IMR-90 (cell line): ENCODE measurements around the gene ATXN10. TPM values are rescaled to one million over a fixed set of nuclear protein-coding genes. Genes with fewer than 3 reads are reported as not detected.
"Not testable (repeated sequence)": the region's sequence is repeated elsewhere in the genome, so short reads cannot be mapped to it uniquely, and the experiment has no call there.

Experiments
- ATAC-seq: fragments of 200-7000 bp; cut with Tn5 transposase; 2 replicates; pipeline ENCODE4 v1.9.1; 2020; ENCODE audit warnings: low read depth, mild to moderate bottlenecking, moderate library complexity
- BruUV-seq: library from RNA; stranded (reverse); fragments of 400-500 nt; replicated peaks from 2 replicates; lab custom pipeline; 2021; lab: Mats Ljungman, UMichigan
- CTCF ChIA-PET: fragments of 300-600 bp; formaldehyde crosslinking; extraction: SDS; loops from one replicate; lab custom pipeline; 2021; ENCODE audit warnings: antibody characterized with exemption; lab: Yijun Ruan, JAX
- POLR2A ChIA-PET: fragments of 300-600 bp; sonication (Branson Sonifier 250); formaldehyde crosslinking; loops from one replicate; lab custom pipeline; 2022; ENCODE audit warnings: antibody characterized with exemption; ENCODE audit not compliant: unreplicated experiment; lab: Charles Lee
- DNase-seq: peaks from one replicate; pipeline ENCODE4 v3.0.0; 2013
- H2AFZ ChIP-seq: replicated peaks from 2 replicates; pipeline ENCODE3; 2013; ENCODE audit warnings: low read length, mild to moderate bottlenecking; ENCODE audit not compliant: poor library complexity
- H2AK5ac ChIP-seq: 2 replicates; pipeline ENCODE4 v1.6.1; 2013; ENCODE audit warnings: low read depth, low read length, inconsistent platforms
- H2AK9ac ChIP-seq: replicated peaks from 2 replicates; pipeline ENCODE3; 2013; ENCODE audit warnings: mild to moderate bottlenecking, low read depth, low read length, moderate library complexity; ENCODE audit not compliant: poor library complexity
- H2BK120ac ChIP-seq: 2 replicates; pipeline ENCODE4 v1.6.1; 2013; ENCODE audit warnings: low read depth, low read length, inconsistent platforms
- H2BK15ac ChIP-seq: 3 replicates; pipeline ENCODE4 v1.6.1; 2013; ENCODE audit warnings: low read depth, low read length, inconsistent platforms
- H2BK20ac ChIP-seq: 2 replicates; pipeline ENCODE4 v1.6.1; 2013; ENCODE audit warnings: low read depth, mild to moderate bottlenecking, inconsistent platforms, low read length, moderate library complexity
- H2BK5ac ChIP-seq: 2 replicates; pipeline ENCODE4 v1.6.1; 2013; ENCODE audit warnings: mild to moderate bottlenecking, low read depth, low read length, inconsistent platforms; ENCODE audit not compliant: poor library complexity, severe bottlenecking
- H3K14ac ChIP-seq: replicated peaks from 2 replicates; pipeline ENCODE4 v1.6.1; 2013; ENCODE audit warnings: low read depth, low read length, inconsistent platforms
- H3K18ac ChIP-seq: 2 replicates; pipeline ENCODE4 v1.6.1; 2013; ENCODE audit warnings: low read depth, low read length, control low read depth
- H3K23ac ChIP-seq: 2 replicates; pipeline ENCODE4 v1.6.1; 2013; ENCODE audit warnings: low read depth, low read length, inconsistent platforms
- H3K27ac ChIP-seq: 2 replicates; pipeline ENCODE4 v1.5.1; 2013; ENCODE audit warnings: mild to moderate bottlenecking, control low read depth, low read length; ENCODE audit not compliant: insufficient read depth
- H3K27me3 ChIP-seq: 2 replicates; pipeline ENCODE4 v1.6.1; 2013; ENCODE audit warnings: low read length; ENCODE audit not compliant: control insufficient read depth, insufficient read depth
- H3K36me3 ChIP-seq: 2 replicates; pipeline ENCODE4 v1.6.1; 2013; ENCODE audit warnings: low read length, mixed read lengths; ENCODE audit not compliant: control insufficient read depth, insufficient read depth
- H3K4ac ChIP-seq: 2 replicates; pipeline ENCODE4 v1.6.1; 2013; ENCODE audit warnings: low read depth, low read length, inconsistent platforms
- H3K4me1 ChIP-seq: 2 replicates; pipeline ENCODE4 v1.6.1; 2013; ENCODE audit warnings: low read length, mixed read lengths; ENCODE audit not compliant: control insufficient read depth, insufficient read depth
- H3K4me2 ChIP-seq: 2 replicates; pipeline ENCODE4 v1.6.1; 2013; ENCODE audit warnings: low read depth, mild to moderate bottlenecking, control low read depth, low read length, moderate library complexity
- H3K4me3 ChIP-seq: 2 replicates; pipeline ENCODE4 v1.5.1; 2013; ENCODE audit warnings: low read depth, mild to moderate bottlenecking, control low read depth, low read length, moderate library complexity; ENCODE audit not compliant: insufficient read depth
- H3K56ac ChIP-seq: 2 replicates; pipeline ENCODE4 v1.6.1; 2013; ENCODE audit warnings: low read length, inconsistent platforms; ENCODE audit not compliant: insufficient read depth; ENCODE audit errors: extremely low read depth
- H3K79me1 ChIP-seq, 2 experiments: 2 replicates each; pipeline ENCODE4 v1.6.1; 2013; ENCODE audit warnings: low read length in 2 of 2, inconsistent platforms in 1 of 2, low read depth in 1 of 2
- H3K9ac ChIP-seq: 2 replicates; pipeline ENCODE4 v1.6.1; 2013; ENCODE audit warnings: low read depth, low read length, control low read depth
- H3K9me1 ChIP-seq: 2 replicates; pipeline ENCODE4 v1.6.1; 2013; ENCODE audit warnings: low read length, inconsistent platforms; ENCODE audit not compliant: insufficient read depth
- H3K9me3 ChIP-seq: 2 replicates; pipeline ENCODE4 v1.6.1; 2013; ENCODE audit warnings: low read length; ENCODE audit not compliant: control insufficient read depth, insufficient read depth
- H4K20me1 ChIP-seq: 2 replicates; pipeline ENCODE4 v1.6.1; 2013; ENCODE audit warnings: low read length, inconsistent platforms; ENCODE audit not compliant: insufficient read depth
- H4K5ac ChIP-seq: 2 replicates; pipeline ENCODE4 v1.6.1; 2013; ENCODE audit warnings: mild to moderate bottlenecking, low read depth, low read length, control low read depth
- H4K8ac ChIP-seq, 2 experiments: 2 replicates each; pipeline ENCODE4 v1.6.1; 2013; ENCODE audit warnings: low read depth in 2 of 2, low read length in 2 of 2, control low read depth in 1 of 2, inconsistent platforms in 1 of 2
- H4K91ac ChIP-seq: 2 replicates; pipeline ENCODE4 v1.6.1; 2013; ENCODE audit warnings: low read depth, low read length, inconsistent platforms; ENCODE audit not compliant: insufficient read depth
- BHLHE40 ChIP-seq: fragments of 150-350 bp; IDR thresholded peaks from 2 replicates; pipeline ENCODE4 v1.6.1; 2016; ENCODE audit warnings: mild to moderate bottlenecking, low read depth, low read length
- CTCF ChIP-seq: conservative IDR thresholded peaks from 2 replicates; pipeline ENCODE4 v1.5.1; 2012; ENCODE audit warnings: mild to moderate bottlenecking, low read depth, low read length, improper control_type of control experiment
- FOS ChIP-seq: fragments of 150-350 bp; IDR thresholded peaks from 2 replicates; pipeline ENCODE4 v1.6.1; 2016; ENCODE audit warnings: low read depth, low read length
- WGBS, 2 experiments: methylation state at CpG; one replicate each; pipeline versions ENCODE4 v1.1.5 to v1.1.7; 2013; ENCODE audit warnings: missing lambda C conversion rate in 2 of 2; ENCODE audit not compliant: insufficient read length in 1 of 2; ENCODE audit errors: extremely low coverage in 2 of 2; 5-methylcytosine and 5-hydroxymethylcytosine counted together
- dilution Hi-C: fragments of 300-500 bp; cut with HindIII; formaldehyde crosslinking; loops from one replicate; pipeline ENCODE4 v1.14.3; 2018; ENCODE audit warnings: low sequenced_read_pairs; ENCODE audit not compliant: unreplicated experiment
- in situ Hi-C: fragments of 300-500 bp; cut with MboI; formaldehyde crosslinking; loops from 3 replicates; pipeline ENCODE4 v1.14.3; 2019; ENCODE audit warnings: low sequenced_read_pairs, inconsistent platforms, mixed read lengths
- intact Hi-C: fragments of 100-400 bp; cut with micrococcal nuclease; formaldehyde crosslinking; loops from 2 replicates; pipeline ENCODE4 v1.10.0; 2022
- polyA plus RNA-seq, 3 experiments: library from polyadenylated mRNA; depleted of rRNA; stranded (reverse); fragments of >200 nt; gene quantifications; 2 replicates each; pipeline ENCODE4 v1.2.3, GENCODE V29; 2012; ENCODE audit warnings: low replicate concordance in 1 of 3
- total RNA-seq: library from RNA; depleted of rRNA; stranded (reverse); fragments of >200 nt; gene quantifications from 2 replicates; pipeline ENCODE4 v1.2.3, GENCODE V29; 2012

ATXN10 gene
- total and polyA plus RNA-seq, 2 of the 4 experiments (the other 2 are of a cell fraction): 116 to 231 TPM

- intact Hi-C loops: no loop called here
Observed at GRCh38 chr22:45793892-45794291, 122.3 kb downstream of the ATXN10 start.

GRCh38 chr22:45796009-45796408, 124.4 kb downstream of the ATXN10 start:
- H4K91ac ChIP-seq, ATAC-seq, in situ Hi-C loops, H4K5ac ChIP-seq, H3K18ac ChIP-seq, H3K9me1 ChIP-seq, H3K23ac ChIP-seq, H3K56ac ChIP-seq, H2BK15ac ChIP-seq, CTCF ChIA-PET, dilution Hi-C loops, H2BK5ac ChIP-seq, H3K27ac ChIP-seq, H3K4me2 ChIP-seq, H3K4me3 ChIP-seq, H3K27me3 ChIP-seq, DNase-seq, H3K4ac ChIP-seq, H2BK20ac ChIP-seq, H2AFZ ChIP-seq, intact Hi-C loops, H3K4me1 ChIP-seq, BruUV-seq, POLR2A ChIA-PET, H2BK120ac ChIP-seq, H3K14ac ChIP-seq, H4K8ac ChIP-seq, H2AK9ac ChIP-seq, H2AK5ac ChIP-seq, H3K9ac ChIP-seq: not testable (repeated sequence)
- H3K36me3 ChIP-seq: peaks cover 22% of the 10 kb centered on the region
- peaks cover 11% of the 10 kb centered on the region; the same call in 1 of the 2 replicates for H4K20me1 ChIP-seq
- H3K9me3 ChIP-seq: peaks cover 18% of the 10 kb centered on the region
- WGBS, 2 experiments: 85% methylated on average over 4 of the region's 9 CpGs; no CpG with 5 or more reads in 1 of the 2 experiments
- H3K79me1 ChIP-seq: peaks cover 23 to 27% of the 10 kb centered on the region in 2 experiments

More at GRCh38 chr22:45793892-45794291, 122.3 kb downstream of the ATXN10 start:
- no peak overlapping the region for H2AK9ac ChIP-seq
- in situ Hi-C loops: no loop called here
- H2BK5ac ChIP-seq: no peak overlapping the region
- no peak overlapping the region for H2AFZ ChIP-seq
- no peak overlapping the region for H3K27ac ChIP-seq
- no peak overlapping the region for H2BK120ac ChIP-seq
- no peak overlapping the region for H3K4ac ChIP-seq
- peaks cover 35 to 41% of the 10 kb centered on the region in 2 experiments for H3K79me1 ChIP-seq
- WGBS, 2 experiments: no CpG with 5 or more reads among the region's 2 CpGs
- no peak for TF ChIP-seq FOS
- TF ChIP-seq CTCF: no peak
- TF ChIP-seq BHLHE40: no peak
- H4K5ac ChIP-seq: no peak overlapping the region
- no peaks in the 10 kb centered on the region for H3K4me1 ChIP-seq
- peaks cover 26% of the 10 kb centered on the region for H3K36me3 ChIP-seq
- no peak overlapping the region for H2AK5ac ChIP-seq
- no peak overlapping the region for H2BK15ac ChIP-seq
- DNase-seq (no peak), ATAC-seq (no peak)
- no peak overlapping the region for H3K56ac ChIP-seq
- H3K27me3 ChIP-seq: no peaks in the 10 kb centered on the region
- ChIA-PET POLR2A (no interaction called here), CTCF (no interaction called here)
- H4K8ac ChIP-seq: no peak overlapping the region
- no peak overlapping the region for H2BK20ac ChIP-seq
- H3K4me3 ChIP-seq: no peak overlapping the region
- H3K9me1 ChIP-seq: peaks cover 3% of the 10 kb centered on the region; the same call in 1 of the 2 replicates
- no peak overlapping the region for H3K14ac ChIP-seq
- H3K23ac ChIP-seq: no peak overlapping the region
- H3K9ac ChIP-seq: no peak overlapping the region
- peaks cover 18% of the 10 kb centered on the region; the same call in 1 of the 2 replicates for H4K20me1 ChIP-seq
- peaks cover 18% of the 10 kb centered on the region for H3K9me3 ChIP-seq
- H3K4me2 ChIP-seq: no peak overlapping the region
- H4K91ac ChIP-seq: no peak overlapping the region
- no TSS peak for BruUV-seq
- H3K18ac ChIP-seq: no peak overlapping the region
- dilution Hi-C loops: no loop called here
